Measurements from ENCODE around the gene KCTD3.
A peak's percentile ranks its signal among the peaks of the same experiment; 100 is the strongest.

The KCTD3 gene

GRCh38 chr1:215557504-215557903 lies 9.6 kb upstream of the KCTD3 start:
- no peak for DNase-seq

GRCh38 chr1:215557992-215558626 lies 9.0 kb upstream of the KCTD3 start:
- DNase-seq, result no peak

- DNase-seq, result peak; percentile 42 to 67
Measured at GRCh38 chr1:215567491-215568298, 591 bp downstream of the KCTD3 start.

- peak; percentile 42 to 67 for DNase-seq
Measured at GRCh38 chr1:215568299-215568692, 1.2 kb downstream of the KCTD3 start.

DNA sequence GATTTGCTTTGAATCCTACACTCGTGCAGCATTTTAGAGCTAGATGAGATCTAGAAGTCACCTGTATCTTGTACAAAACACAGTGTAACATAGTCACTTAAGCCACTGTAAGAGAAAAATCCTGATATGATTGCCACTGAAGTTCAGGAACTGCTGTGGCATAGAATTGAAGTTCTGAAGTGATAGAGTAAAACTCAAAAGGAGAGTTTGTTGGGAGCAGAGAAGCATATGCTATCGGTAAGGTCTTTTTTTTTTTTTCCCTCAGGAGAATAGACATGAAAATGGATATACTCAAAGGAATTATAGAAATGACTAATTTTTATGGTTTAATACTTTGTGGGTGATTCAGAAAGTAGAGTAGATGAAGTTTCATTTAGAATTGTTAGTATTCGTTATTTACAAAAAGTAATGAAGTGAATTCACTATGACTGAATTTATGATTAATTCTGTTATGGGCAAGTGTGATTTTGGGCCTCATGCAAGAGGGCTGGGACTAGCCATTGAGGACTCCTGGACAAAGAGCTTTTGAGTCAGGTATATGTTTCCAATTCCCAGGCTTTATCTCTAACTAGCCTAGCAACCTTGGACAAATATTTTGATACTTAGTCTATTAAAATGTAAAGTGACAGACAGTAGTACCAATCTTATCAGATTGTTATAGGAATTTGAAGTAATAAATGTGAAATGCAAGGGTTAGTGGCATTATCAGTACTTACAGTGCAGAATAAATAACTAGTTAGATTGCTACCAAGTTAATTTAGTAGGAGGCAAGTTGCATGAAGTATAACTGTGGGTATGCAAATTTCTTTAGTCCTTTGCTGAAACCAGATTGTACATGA lies 3.1 kb downstream of the KCTD3 start:
- DNase-seq, result no peak

DNA sequence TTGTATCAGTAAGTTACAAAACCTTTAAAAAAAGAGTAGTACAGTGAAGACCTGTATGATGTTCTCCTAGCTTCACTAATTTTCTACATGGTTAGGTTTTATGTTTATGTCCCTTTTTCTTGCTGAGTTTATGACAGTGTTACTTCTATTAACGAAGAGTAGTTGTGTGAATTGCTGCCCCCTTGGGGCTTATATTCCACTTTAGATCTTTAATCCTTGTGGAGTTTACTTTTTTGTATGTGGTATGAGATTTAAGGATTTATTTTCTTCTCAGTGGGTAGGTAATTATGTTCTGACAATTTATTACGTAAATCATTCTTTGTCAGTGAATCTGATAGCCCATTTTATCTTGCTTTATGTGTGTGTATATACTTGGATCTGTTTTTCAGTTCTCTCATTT lies 14.8 kb downstream of the KCTD3 start:
- peak in 1 of 2 experiments; percentile 25 for DNase-seq

- DNase-seq, result no peak
Measured at GRCh38 chr1:215583185-215583749, 16.2 kb downstream of the KCTD3 start.

DNA sequence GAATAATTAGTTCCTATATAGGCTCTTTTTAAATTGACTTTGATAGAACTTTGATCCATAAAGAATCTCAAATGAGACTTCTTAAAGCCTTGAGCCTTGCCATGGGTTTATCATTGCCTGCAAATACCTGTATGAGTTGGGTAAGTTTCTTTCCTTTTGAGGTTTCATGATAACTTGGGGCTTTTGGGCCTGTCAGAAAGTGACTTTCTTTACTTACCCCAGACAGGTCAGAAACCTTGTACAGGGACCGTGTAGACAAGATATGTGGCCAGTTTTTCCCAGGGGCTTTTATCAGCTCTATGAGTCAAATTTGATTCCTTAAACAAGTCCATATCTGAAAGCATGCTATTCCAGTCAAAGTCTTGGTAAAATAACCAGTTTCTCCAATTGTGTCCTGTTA lies 17.3 kb downstream of the KCTD3 start:
- no peak for DNase-seq

DNA sequence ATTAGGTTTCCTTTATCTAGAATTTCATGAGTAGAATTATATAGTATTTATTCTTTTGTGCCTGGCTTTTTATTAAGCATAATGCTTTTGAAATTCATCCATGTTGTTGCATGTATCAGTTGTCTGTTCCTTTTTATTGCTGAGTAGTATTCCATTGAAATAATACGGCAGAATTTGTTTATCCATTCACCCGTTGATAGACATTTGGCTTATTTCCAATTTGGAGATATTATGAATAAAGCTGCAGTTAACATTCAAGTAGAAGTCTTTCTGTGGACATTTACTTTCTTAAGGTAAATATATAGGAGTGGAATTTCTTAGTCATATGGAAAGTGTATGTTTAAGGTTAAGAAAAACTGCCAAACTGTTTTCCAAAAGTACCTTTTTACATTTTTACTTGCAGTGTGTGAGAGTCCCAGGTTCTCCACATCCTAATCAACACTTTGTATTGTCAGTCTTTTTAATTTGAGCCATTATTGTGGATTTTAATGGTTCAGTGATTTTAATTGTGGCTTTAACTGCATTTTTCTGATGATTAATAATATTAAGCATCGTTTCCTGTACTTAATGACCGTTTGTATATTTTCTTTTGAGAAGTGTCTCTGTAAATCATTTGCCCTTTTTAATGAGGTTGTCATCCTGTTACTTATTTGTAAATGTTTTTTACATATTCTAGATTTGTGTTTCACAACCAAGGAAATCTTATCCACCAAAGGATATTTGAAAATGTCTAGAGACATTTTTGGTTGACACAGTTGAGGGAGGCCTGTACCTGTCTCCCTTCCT lies 22.7 kb downstream of the KCTD3 start:
- no peak for DNase-seq

- DNase-seq, result no peak
Measured at GRCh38 chr1:215590779-215591491, 23.8 kb downstream of the KCTD3 start.

GRCh38 chr1:215594640-215595039 lies 27.5 kb downstream of the KCTD3 start:
- no peak for DNase-seq

DNA sequence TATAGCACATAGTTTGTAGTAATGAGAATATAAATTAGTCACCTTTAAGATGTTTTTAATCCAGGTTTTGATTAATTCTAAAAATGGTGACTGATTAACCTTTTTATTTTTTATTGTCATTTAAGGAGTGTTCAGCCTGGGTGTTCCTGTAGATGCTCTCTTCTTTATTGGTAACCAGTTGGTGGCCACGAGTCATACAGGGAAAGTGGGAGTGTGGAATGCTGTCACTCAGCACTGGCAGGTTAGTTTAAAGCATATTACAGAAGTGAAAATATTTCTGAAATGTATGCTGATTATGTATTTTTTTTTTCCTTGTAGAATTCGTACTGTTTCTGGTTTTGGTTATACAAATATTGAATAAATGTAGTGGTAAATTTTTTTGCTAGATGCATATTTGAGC lies 28.1 kb downstream of the KCTD3 start:
- no peak for DNase-seq

DNA sequence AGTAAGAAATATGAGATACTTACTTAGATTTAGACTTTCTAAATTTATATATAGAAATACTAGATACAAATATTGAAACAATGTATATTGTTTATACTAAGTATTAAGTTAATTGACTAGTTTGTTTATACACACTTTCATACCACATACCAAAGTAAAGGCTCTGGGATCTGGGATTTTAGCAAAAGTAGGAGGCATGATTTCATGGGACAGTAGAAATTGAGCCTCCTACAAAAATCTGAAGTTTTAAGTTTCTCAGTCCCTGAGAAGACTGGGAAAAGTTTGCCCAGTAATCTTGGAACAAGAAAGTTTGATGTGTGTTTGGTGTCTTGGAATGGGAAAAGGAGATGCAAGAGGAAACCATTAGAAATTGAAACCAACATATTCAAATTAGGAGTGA lies 30.9 kb downstream of the KCTD3 start:
- no peak for DNase-seq

DNA sequence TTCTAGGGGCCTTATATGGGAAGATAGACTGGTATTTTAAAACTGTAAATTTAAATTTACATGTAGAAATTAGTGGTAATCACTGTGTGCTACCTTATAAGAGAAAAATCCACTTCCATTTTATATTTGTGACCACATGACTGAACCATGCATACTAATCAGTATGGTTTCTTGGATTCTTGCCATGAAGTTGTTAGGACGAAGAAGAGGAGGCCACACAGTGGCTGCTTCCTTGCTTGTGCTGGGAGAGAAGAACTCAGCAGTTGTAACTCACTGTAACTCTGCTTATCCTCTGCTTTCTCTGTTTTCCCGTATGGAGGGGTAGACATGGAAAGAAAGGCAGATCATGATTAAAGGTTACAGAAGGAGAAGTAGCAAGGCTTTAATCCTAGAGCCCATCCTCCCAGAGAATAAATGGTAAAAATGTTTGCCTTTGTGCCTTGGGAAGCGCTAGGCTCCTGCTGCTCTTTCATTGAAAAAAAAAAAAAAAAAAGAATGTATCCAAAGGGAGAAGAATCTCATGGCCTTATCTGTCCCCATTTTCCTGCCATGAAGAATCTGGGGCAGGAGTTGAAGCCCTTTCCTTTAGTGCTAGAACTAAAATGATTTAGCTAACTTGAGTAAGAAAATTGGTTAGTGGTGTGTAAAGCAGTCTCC lies 32.4 kb downstream of the KCTD3 start:
- DNase-seq, result peak in 1 of 2 experiments; percentile 8

DNA sequence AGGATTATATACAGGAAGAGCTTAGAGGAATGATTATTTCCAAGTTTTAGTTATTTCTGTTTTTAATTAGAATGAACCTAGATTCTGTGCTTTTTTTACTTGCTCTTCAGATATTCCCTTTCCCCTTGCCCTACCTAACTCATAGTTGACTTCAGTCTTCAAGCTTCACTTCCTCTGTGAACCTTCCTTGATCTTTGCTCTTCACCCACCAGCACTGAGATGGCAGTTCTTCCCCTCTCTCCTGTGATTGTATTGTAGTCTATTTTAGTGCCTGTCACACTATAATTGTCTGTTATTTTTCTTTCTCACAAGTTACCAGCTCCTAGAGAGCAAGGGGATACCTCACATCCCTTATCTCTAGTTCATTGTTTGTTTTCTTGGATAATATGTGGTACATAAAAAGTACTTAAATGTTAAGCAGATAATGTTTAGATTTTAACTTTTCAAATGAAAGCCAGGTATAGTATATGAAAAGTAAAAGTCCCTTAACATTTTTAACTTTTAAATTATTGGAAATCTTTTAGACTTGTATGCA lies 33.2 kb downstream of the KCTD3 start:
- no peak for DNase-seq

DNA sequence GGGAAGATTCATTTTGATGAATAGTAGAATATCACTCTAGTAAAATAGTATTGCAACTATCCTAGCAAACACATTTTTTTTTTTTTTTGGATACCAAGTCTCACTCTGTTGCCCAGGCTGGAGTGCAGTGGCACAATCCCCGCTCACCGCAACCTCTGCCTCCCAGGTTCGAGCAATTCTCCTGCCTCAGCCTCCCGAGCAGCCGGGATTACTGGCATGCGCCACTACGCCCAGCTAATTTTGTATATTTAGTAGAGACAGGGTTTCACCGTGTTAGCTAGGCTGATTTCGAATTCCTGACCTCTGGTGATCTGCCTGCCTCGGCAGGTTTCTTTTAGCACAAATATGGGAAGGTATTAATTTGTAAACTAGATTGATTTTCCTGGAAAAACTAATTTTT lies 33.8 kb downstream of the KCTD3 start:
- DNase-seq, result no peak

DNA sequence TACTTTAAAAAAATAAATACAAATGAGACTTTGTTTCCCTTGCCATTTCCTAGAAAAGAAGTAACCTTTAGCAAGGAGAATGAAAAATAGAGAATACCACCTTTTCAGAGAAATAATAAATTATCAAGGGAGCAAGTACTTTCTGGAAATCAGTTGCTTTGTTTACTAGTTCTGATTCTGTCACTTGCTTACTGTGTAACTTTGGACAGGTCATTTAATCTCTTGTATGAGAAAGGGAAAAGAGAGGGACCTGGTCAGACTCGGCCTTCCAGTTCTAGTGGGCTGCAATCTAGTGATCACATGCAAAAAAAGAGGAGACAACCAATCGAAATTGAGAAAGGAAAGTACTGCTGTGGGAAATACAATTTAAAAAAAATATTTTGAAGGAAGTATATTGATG lies 34.2 kb downstream of the KCTD3 start:
- no peak for DNase-seq

GRCh38 chr1:215603319-215603718 lies 36.2 kb downstream of the KCTD3 start:
- DNase-seq, result no peak

- DNase-seq, result no peak
Measured at GRCh38 chr1:215605011-215605621, 38.0 kb downstream of the KCTD3 start.

- DNase-seq, result no peak
Measured at GRCh38 chr1:215606036-215606435, 38.9 kb downstream of the KCTD3 start.
